GM12864 (cell line): ENCODE measurements around the gene HBQ1.
"Not testable (repeated sequence)": the region's sequence is repeated elsewhere in the genome, so short reads cannot be mapped to it uniquely, and the experiment has no call there.

Source experiments
- DNase-seq: peaks from one replicate; pipeline ENCODE4 v3.0.0-alpha.2; 2011; ENCODE audit warnings: low read depth
- H3K4me3 ChIP-seq: 2 replicates; pipeline ENCODE4 v1.5.1; 2011; ENCODE audit warnings: mild to moderate bottlenecking, low read depth, low read length, control low read depth
- TF ChIP-seq, protein P1 (sequence below): IDR thresholded peaks from 2 replicates; pipeline ENCODE4 v1.5.1; 2011; ENCODE audit warnings: low read depth, mild to moderate bottlenecking, moderate library complexity, low read length, control low read depth, inconsistent platforms; ENCODE audit errors: missing control alignments

HBQ1 gene

DNA sequence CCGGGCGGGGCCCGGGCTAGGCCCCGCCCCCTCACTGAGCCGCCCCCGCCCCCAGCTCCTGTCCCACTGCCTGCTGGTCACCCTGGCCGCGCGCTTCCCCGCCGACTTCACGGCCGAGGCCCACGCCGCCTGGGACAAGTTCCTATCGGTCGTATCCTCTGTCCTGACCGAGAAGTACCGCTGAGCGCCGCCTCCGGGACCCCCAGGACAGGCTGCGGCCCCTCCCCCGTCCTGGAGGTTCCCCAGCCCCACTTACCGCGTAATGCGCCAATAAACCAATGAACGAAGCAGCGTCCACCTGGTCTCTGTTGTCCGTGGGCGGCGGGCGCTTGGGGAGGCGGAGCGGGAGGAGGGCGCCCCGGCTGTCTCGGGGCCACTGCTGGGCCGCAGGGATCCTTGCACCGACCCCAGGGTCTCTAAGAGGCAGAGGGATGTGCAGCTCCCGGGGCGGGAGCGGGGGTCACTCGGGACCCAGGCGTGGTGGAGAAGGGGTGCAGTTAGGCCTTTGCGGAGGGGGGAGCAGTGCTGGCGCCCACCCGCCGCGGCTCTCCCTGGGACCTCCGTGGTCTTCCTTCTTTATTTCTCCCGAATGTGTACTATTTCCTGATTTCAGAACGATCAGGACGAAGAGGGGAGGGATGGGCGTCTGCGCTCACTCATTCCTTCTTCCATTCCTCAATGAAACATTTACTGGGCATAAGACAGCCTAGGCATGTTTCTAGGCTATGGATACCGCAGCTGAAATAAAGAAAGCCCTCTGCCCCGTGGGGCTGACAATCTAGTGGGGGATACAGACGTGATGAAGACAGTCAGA, 25.8 kb upstream of the HBQ1 start:
- TF ChIP-seq, protein P1, sequence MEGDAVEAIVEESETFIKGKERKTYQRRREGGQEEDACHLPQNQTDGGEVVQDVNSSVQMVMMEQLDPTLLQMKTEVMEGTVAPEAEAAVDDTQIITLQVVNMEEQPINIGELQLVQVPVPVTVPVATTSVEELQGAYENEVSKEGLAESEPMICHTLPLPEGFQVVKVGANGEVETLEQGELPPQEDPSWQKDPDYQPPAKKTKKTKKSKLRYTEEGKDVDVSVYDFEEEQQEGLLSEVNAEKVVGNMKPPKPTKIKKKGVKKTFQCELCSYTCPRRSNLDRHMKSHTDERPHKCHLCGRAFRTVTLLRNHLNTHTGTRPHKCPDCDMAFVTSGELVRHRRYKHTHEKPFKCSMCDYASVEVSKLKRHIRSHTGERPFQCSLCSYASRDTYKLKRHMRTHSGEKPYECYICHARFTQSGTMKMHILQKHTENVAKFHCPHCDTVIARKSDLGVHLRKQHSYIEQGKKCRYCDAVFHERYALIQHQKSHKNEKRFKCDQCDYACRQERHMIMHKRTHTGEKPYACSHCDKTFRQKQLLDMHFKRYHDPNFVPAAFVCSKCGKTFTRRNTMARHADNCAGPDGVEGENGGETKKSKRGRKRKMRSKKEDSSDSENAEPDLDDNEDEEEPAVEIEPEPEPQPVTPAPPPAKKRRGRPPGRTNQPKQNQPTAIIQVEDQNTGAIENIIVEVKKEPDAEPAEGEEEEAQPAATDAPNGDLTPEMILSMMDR = no peak
- no peak overlapping the region; the same call in 1 of the 2 replicates for H3K4me3 ChIP-seq
- DNase-seq = no peak

DNA sequence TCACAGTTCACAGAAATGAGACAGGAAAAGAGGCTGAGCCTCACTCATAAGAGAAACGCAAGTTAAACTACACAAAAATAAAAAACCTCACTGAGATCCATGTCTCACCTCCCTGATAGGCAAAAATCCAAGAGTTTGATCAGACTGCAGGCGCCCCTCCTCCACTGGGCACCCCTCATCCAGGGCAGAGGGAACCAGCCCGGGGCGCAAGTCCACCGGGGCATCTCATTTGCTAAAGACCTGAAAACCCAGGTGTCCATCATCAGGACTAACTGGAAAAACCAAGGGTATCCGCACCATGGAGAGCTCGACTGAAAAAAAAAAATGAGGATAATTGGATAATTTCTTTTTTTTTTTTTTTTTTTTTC, 25.2 kb upstream of the HBQ1 start:
- DNase-seq = no peak
- no peak overlapping the region for H3K4me3 ChIP-seq
- TF ChIP-seq, protein P1 = no peak

DNA sequence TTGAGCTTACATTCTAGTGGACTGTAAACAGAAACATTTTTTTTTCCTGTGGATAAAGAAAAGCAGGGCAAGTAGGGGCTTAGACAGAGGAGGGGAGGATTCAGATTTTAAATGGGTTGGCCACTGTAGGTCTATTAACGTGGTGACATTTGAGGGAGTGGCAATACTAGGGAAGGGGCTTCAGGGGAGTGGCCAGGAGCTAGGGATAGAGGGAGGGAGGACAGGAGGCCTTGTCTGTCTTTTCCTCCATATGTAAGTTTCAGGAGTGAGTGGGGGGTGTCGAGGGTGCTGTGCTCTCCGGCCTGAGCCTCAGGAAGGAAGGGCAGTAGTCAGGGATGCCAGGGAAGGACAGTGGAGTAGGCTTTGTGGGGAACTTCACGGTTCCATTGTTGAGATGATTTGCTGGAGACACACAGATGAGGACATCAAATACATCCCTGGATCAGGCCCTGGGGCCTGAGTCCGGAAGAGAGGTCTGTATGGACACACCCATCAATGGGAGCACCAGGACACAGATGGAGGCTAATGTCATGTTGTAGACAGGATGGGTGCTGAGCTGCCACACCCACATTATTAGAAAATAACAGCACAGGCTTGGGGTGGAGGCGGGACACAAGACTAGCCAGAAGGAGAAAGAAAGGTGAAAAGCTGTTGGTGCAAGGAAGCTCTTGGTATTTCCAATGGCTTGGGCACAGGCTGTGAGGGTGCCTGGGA, 21.0 kb upstream of the HBQ1 start:
- DNase-seq = no peak
- no peak overlapping the region for H3K4me3 ChIP-seq
- TF ChIP-seq, protein P1 = no peak

DNA sequence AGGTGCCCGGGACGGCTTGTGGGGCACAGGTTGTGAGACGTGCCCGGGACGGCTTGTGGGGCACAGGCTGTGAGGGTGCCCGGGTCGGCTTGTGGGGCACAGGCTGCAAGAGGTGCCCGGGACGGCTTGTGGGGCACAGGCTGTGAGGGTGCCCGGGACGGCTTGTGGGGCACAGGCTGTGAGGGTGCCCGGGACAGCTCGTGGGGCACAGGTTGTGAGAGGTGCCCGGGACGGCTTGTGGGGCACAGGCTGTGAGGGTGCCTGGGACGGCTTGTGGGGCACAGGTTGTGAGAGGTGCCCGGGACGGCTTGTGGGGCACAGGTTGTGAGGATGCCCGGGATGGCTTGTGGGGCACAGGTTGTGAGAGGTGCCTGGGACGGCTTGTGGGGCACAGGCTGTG, 20.0 kb upstream of the HBQ1 start:
- not testable (repeated sequence) for H3K4me3 ChIP-seq, DNase-seq

DNA sequence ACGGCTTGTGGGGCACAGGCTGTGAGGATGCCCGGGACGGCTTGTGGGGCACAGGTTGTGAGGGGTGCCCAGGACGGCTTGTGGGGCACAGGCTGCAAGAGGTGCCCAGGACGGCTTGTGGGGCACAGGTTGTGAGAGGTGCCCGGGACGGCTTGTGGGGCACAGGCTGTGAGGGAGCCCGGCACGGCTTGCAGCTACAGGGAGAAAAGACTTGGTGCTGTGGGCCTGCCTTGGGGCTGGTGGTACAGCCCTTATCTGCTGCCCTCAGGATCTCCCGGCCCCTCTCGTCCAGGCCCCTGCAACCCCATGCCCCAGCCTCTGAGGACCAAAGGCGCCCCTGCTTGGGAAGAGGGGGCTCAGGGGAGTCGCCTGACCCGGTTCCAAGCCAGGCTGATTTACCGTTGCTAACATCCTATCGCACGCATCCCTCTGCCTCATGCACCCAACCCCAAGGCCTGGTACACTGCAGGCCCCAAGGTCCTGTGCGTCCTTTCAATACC, 19.5 kb upstream of the HBQ1 start:
- TF ChIP-seq, protein P1 = no peak
- no peak overlapping the region for H3K4me3 ChIP-seq
- DNase-seq = no peak

DNA sequence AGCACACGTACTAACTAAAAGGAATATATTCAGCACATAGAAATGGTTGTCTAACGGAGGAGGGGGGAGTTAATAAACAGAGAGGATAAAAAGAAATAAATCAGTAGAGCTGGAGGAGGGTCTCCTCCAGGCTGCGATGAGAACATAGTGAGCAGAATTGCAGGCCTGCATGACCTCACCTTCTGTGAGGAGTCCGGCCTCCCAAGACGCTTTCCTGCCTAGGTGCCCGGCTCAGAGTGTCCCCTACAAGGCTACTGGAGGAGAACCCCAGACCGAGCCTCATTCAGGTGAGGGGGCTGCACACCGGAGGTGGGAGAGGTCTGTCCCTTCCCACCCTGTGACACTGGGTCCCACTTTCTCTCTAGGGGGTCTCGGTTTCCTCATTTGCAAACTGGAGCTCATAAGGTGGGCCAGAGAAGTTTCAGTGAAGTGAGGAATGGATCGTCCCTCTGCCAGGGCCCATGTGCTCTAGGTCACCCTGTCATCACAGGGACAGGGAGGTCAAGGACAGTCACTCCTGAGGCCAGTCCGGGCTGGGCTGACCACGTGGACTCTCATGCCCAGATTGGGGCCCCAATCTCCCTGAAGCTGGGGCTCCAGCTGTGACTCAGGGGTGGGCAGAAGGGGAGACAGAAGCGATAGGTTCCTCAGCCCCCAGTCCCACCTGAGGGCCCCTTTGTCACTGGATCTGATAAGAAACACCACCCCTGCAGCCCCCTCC, 17.8 kb upstream of the HBQ1 start:
- TF ChIP-seq, protein P1 = no peak
- H3K4me3 ChIP-seq = no peak overlapping the region
- no peak for DNase-seq

DNA sequence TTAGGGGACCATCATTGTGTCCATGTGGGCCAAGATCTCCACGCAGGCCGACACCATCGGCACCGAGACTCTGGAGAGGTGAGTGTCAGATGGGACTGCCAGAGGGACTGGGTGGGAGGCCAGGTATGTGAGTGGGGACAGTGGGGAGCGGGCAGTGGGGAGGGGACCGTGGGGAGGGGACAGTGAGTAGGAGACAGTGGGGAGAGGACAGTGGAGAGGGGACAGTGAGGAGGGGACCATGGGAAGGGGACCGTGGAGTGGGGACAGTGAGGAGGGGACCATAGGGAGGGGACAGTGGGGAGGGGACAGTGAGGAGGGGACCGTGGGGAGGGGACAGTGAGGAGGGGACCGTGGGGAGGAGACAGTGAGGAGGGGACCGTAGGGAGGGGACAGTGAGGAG, 17.1 kb upstream of the HBQ1 start:
- H3K4me3 ChIP-seq, DNase-seq: not testable (repeated sequence)

DNA sequence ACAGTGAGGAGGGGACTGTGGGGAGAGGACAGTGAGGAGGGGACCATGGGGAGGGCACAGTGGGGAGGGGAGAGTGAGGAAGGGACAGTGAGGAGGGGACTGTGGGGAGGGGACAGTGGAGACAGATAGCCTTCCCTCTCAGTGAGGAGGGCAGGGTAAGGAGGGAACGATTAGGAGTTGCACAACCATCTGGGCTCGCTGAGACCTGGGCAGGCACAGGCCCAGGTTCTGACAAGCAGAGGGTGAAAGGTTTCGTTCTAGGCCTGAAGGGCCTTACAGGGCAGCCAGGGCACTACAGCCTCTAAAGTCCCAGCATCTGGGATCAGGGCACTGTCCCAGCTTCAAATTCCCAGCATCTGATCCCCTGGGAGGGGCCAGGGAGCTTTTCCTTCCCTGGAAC, 16.6 kb upstream of the HBQ1 start:
- not testable (repeated sequence) for DNase-seq, H3K4me3 ChIP-seq

DNA sequence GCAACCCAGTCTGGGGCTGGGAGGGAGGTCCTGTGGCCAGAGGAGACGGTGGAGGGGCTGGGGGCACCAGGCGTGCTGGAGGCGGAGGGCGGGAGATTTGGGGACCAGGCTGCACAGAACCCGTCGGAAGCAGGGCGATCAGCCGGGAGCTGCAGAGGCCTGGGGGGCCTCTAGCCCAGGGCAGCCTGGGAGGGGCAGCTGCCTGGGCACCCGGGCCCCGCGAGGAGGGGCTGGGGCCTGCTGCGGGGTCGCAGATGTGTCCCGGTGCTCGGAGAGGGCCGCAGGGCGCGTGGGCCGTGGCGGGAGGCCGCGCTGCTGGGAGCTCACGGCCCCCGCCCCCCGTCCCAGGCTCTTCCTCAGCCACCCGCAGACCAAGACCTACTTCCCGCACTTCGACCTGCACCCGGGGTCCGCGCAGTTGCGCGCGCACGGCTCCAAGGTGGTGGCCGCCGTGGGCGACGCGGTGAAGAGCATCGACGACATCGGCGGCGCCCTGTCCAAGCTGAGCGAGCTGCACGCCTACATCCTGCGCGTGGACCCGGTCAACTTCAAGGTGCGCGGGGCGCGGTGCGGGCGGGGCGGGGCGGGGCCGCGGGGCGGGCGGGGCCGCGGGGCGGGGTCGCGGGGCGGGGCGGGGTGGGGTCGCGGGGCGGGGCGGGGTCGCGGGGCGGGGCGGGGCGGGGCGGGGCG, 16.0 kb upstream of the HBQ1 start:
- DNase-seq, H3K4me3 ChIP-seq: not testable (repeated sequence)
